HEK293 (cell line): ENCODE data around the gene TXNDC9.
"Not testable (repeated sequence)": the region's sequence is repeated elsewhere in the genome, so short reads cannot be mapped to it uniquely, and the experiment has no call there.

Experiments used
- CTCF ChIA-PET: fragments of 350-600 bp; formaldehyde crosslinking; extraction: SDS; loops from one replicate; lab custom pipeline; 2021; ENCODE audit warnings: antibody characterized with exemption; lab: Yijun Ruan, JAX
- POLR2A ChIA-PET: fragments of 300-600 bp; formaldehyde crosslinking; extraction: SDS; loops from one replicate; lab custom pipeline; 2020; ENCODE audit warnings: antibody characterized with exemption, inconsistent platforms; lab: Yijun Ruan, JAX
- H3K27ac ChIP-seq: fragments of 200-500 bp; sonication (Bioruptor generic); 2 replicates; pipeline ENCODE4 v1.5.1; 2014; ENCODE audit warnings: low read depth, low read length, control low read depth, inconsistent platforms; ENCODE audit errors: extremely low read depth
- H3K36me3 ChIP-seq, 2 experiments: fragments of 200-500 bp in 1 of 2; sonication (Bioruptor generic) in 1 of 2; 1 replicate in 1 of 2; 2 replicates in 1 of 2; pipeline ENCODE4 v1.5.1; 2014 to 2017; ENCODE audit warnings: inconsistent platforms in 2 of 2, low read length in 2 of 2; ENCODE audit not compliant: control insufficient read depth in 2 of 2, insufficient read depth in 1 of 2
- H3K4me1 ChIP-seq: fragments of 200-500 bp; sonication (Bioruptor generic); 2 replicates; pipeline ENCODE4 v1.5.1; 2014; ENCODE audit warnings: mild to moderate bottlenecking, low read length, inconsistent platforms; ENCODE audit not compliant: control insufficient read depth, insufficient read depth
- H3K4me3 ChIP-seq: 2 replicates; pipeline ENCODE4 v1.5.1; 2011; ENCODE audit warnings: low read depth, mild to moderate bottlenecking, control low read depth, low read length, moderate library complexity
- H3K9me3 ChIP-seq: fragments of 200-500 bp; sonication (Bioruptor generic); 2 replicates; pipeline ENCODE4 v1.5.1; 2014; ENCODE audit warnings: low read depth, low read length, inconsistent platforms; ENCODE audit not compliant: control insufficient read depth, insufficient read depth
- GLI2 ChIP-seq: fragments of 450-650 bp; formaldehyde crosslinking; IDR thresholded peaks from 2 replicates; pipeline ENCODE4; 2017; ENCODE audit warnings: missing biosample characterization, missing genetic modification characterization, low read depth, borderline replicate concordance
- ZBTB10 ChIP-seq: fragments of 450-650 bp; formaldehyde crosslinking; IDR thresholded peaks from 2 replicates; pipeline ENCODE4 v1.5.1; 2016; ENCODE audit warnings: missing biosample characterization, missing genetic modification characterization
- ZNF214 ChIP-seq: fragments of 450-650 bp; formaldehyde crosslinking; IDR thresholded peaks from 2 replicates; pipeline ENCODE4 v1.5.1; 2017; ENCODE audit warnings: missing biosample characterization, mild to moderate bottlenecking, missing genetic modification characterization, borderline replicate concordance
- ZNF362 ChIP-seq: fragments of 450-650 bp; formaldehyde crosslinking; IDR thresholded peaks from 2 replicates; pipeline ENCODE4 v1.5.1; 2016; ENCODE audit warnings: missing biosample characterization, missing genetic modification characterization
- ZNF404 ChIP-seq: fragments of 450-650 bp; formaldehyde crosslinking; IDR thresholded peaks from 2 replicates; pipeline ENCODE4 v1.5.1; 2017; ENCODE audit warnings: missing biosample characterization, missing genetic modification characterization
- ZNF426 ChIP-seq: fragments of 450-650 bp; formaldehyde crosslinking; IDR thresholded peaks from 2 replicates; pipeline ENCODE4 v1.5.1; 2017; ENCODE audit warnings: missing biosample characterization, missing genetic modification characterization, mild to moderate bottlenecking, inconsistent platforms, moderate library complexity
- ZNF626 ChIP-seq: fragments of 450-650 bp; sonication (Bioruptor Pico); formaldehyde crosslinking; IDR thresholded peaks from 2 replicates; pipeline ENCODE4 v1.5.1; 2018; ENCODE audit warnings: missing biosample characterization, missing genetic modification characterization, inconsistent platforms
- ZNF692 ChIP-seq: fragments of 450-650 bp; formaldehyde crosslinking; IDR thresholded peaks from 2 replicates; pipeline ENCODE4 v1.5.1; 2016; ENCODE audit warnings: missing biosample characterization, missing genetic modification characterization
- ZNF747 ChIP-seq: fragments of 450-650 bp; formaldehyde crosslinking; IDR thresholded peaks from 2 replicates; pipeline ENCODE4 v1.5.1; 2016; ENCODE audit warnings: missing biosample characterization, missing genetic modification characterization

TXNDC9 gene

GRCh38 chr2:99356853-99357252, 20.7 kb upstream of the TXNDC9 start (continued):
- TF ChIP-seq ZNF362 (tag by site-specific recombination): no peak
- TF ChIP-seq ZNF426: no peak
- no peak for TF ChIP-seq ZNF214 (tag by site-specific recombination)

GRCh38 chr2:99354825-99355224, 18.7 kb upstream of the TXNDC9 start:
- CTCF ChIA-PET: not testable (repeated sequence)

GRCh38 chr2:99354070-99354469, 17.9 kb upstream of the TXNDC9 start:
- CTCF ChIA-PET: no interaction called here
- POLR2A ChIA-PET: interaction anchor here (1.6 kb wide), 1 partner anchor 17 kb away, joined by 16 read pairs; the partner anchor contains the start of gene EIF5B
- H3K9me3 ChIP-seq: no peaks in the 10 kb centered on the region
- no peak for TF ChIP-seq ZNF692
- TF ChIP-seq ZNF404 (tag by site-specific recombination): no peak
- H3K36me3 ChIP-seq: no peaks in the 10 kb centered on the region
- H3K27ac ChIP-seq: no peak overlapping the region
- H3K4me1 ChIP-seq: peaks cover 13% of the 10 kb centered on the region; the same call in 1 of the 2 replicates
- no peak overlapping the region for H3K4me3 ChIP-seq

More at GRCh38 chr2:99354825-99355224, 18.7 kb upstream of the TXNDC9 start:
- H3K27ac ChIP-seq, H3K4me3 ChIP-seq, H3K9me3 ChIP-seq, H3K36me3 ChIP-seq: not testable (repeated sequence)
- POLR2A ChIA-PET: interaction anchor here (1.6 kb wide), 1 partner anchor 18 kb away, joined by 16 read pairs; the partner anchor contains the start of gene EIF5B
- H3K4me1 ChIP-seq: peaks cover 13% of the 10 kb centered on the region; the same call in 1 of the 2 replicates

GRCh38 chr2:99350194-99350593, 14.1 kb upstream of the TXNDC9 start:
- no peak overlapping the region for H3K4me3 ChIP-seq
- no peak overlapping the region for H3K27ac ChIP-seq
- CTCF ChIA-PET: interaction anchor here (0.6 kb wide), 1 partner anchor 127 kb away, joined by 3 read pairs; no protein-coding TSS in a partner anchor
- TF ChIP-seq ZNF626 (tag by site-specific recombination): no peak
- TF ChIP-seq ZNF747: no peak
- TF ChIP-seq ZBTB10 (tag by site-specific recombination): no peak
- TF ChIP-seq GLI2 (tag by site-specific recombination): no peak
- no peaks in the 10 kb centered on the region for H3K4me1 ChIP-seq
- H3K9me3 ChIP-seq: no peaks in the 10 kb centered on the region
- POLR2A ChIA-PET: interaction anchor here (1.5 kb wide), 1 partner anchor 13 kb away, joined by 3 read pairs; no protein-coding TSS in a partner anchor
- no peaks in the 10 kb centered on the region for H3K36me3 ChIP-seq

GRCh38 chr2:99348173-99348572, 12.0 kb upstream of the TXNDC9 start:
- POLR2A ChIA-PET: interaction anchor here (2.3 kb wide), 1 partner anchor 12 kb away, joined by 10 read pairs; the partner anchor contains the start of genes EIF5B and TXNDC9
- Histone ChIP-seq H3K36me3 (no peaks in the 10 kb centered on the region), H3K9me3 (no peaks in the 10 kb centered on the region)
- TF ChIP-seq ZNF404 (tag by site-specific recombination): no peak
- TF ChIP-seq, all 188 proteins: peak for 0
- CTCF ChIA-PET: interaction anchor here (0.9 kb wide), 1 partner anchor 12 kb away, joined by 3 read pairs; no protein-coding TSS in a partner anchor
- no peaks in the 10 kb centered on the region for H3K4me1 ChIP-seq
- H3K27ac ChIP-seq: no peak overlapping the region
- no peak overlapping the region for H3K4me3 ChIP-seq
